GM12873 (cell line): Measurements from ENCODE around the gene DET1.

Source experiments
- TF ChIP-seq, protein P1 (sequence below): IDR thresholded peaks from 2 replicates; pipeline ENCODE4 v1.5.1; 2012; ENCODE audit warnings: low read depth, mild to moderate bottlenecking, moderate library complexity, low read length, control low read depth; ENCODE audit not compliant: insufficient read depth; ENCODE audit errors: missing control alignments

Gene DET1

GRCh38 chr15:88472225-88472624 is 74.3 kb downstream of the DET1 start:
- TF ChIP-seq, protein P1, sequence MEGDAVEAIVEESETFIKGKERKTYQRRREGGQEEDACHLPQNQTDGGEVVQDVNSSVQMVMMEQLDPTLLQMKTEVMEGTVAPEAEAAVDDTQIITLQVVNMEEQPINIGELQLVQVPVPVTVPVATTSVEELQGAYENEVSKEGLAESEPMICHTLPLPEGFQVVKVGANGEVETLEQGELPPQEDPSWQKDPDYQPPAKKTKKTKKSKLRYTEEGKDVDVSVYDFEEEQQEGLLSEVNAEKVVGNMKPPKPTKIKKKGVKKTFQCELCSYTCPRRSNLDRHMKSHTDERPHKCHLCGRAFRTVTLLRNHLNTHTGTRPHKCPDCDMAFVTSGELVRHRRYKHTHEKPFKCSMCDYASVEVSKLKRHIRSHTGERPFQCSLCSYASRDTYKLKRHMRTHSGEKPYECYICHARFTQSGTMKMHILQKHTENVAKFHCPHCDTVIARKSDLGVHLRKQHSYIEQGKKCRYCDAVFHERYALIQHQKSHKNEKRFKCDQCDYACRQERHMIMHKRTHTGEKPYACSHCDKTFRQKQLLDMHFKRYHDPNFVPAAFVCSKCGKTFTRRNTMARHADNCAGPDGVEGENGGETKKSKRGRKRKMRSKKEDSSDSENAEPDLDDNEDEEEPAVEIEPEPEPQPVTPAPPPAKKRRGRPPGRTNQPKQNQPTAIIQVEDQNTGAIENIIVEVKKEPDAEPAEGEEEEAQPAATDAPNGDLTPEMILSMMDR: no peak

- TF ChIP-seq, protein P1: peak; percentile 26
Measured at GRCh38 chr15:88470625-88471372, 75.7 kb downstream of the DET1 start.

DNA sequence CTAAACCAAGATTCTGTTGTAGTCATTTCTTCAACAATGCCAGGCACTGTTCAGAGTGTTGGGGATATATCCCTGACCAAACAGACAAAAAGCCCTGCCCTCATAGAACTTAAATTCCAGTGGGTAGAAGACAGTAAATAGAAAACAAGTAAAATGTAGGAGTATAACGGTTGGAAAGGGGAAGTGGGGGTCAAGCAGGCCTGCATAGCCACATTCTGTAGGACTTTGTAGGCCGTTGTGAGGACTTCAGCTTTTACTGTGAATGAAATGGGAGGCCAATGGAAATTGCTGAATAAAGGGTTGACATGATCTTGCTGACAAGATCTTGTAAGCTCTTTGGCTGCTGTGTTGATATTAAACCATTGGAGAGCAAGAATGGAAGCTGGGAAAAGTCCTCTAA is 77.2 kb downstream of the DET1 start:
- TF ChIP-seq, protein P1: no peak

DNA sequence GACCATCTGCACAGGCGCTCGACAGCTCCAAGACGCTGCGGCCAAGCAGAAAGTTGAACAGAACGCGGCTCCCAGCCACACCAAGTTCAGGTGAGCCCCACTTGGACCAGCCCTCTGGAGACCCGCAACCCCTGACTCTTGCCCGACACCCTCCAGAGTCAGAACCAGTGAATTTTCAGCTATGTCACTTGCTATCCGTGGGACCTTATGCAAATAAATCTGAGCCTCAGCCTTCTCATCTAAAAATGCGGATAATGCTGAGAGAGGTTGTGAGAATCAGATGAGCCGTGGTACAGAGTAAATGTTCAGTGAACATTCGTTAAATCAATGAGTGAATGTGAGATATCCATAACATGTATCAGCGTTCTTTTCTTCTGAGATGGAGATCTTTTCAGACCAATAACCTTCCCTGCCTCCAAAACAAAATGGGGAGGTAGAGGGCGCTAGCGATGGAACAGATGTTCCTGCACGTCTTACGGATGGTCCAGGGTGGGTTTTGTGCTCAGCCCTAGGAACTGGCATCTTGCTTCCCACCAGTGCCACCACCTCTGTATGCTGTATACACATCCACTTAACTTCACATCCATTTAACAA is 78.4 kb downstream of the DET1 start:
- TF ChIP-seq, protein P1: peak; percentile 44

DNA sequence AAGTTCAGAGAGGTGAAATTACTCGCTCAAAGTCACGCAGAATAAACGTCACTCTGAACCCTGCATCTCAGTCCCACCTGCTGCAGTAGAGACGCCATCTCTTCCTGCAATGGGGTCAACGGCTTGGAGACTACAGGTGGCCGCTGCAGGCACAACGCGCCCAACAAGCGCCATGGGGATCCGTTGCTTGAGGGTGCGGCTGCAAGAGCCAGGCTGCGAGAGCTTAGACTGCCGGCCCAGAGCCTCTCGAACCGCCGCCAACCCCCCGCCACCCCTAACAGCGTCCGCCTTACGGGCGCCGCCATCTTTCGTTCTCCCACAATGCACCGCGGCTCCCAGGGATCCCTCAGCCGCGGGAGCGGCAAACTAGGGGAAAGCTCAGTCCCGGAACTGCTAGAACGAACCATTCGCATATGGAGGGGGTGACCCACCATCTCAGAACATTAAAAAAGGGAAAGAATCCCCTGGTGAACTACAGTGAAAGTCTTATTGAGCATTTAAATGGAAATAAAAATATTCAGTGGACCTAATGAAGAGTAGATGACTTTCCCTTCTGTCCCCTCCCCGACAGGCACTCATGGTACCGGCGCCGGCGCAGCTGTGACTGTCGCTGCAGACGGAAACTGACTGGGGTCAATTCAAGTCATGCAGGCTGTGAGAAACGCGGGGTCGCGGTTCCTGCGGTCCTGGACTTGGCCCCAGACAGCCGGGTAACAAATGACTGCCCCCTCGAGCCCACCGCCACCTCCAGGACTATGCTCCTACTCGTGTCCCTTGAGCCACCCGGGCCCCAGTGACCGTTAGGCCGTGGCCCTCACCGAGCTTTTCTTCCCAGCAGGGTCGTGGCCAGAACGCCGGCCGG is 79.2 kb downstream of the DET1 start, which contains the start of the genes MRPL46 and MRPS11:
TSS of gene MRPL46 (minus strand) at position 316 of the 862 bp plus-strand sequence. CDS start at position 305, 11 bp downstream.
TSS of gene MRPS11 (plus strand) at position 636 of the 862 bp plus-strand sequence. CDS start at position 646, 10 bp downstream.
- TF ChIP-seq, protein P1: no peak

- TF ChIP-seq, protein P1: no peak
Measured at GRCh38 chr15:88465633-88466224, 80.8 kb downstream of the DET1 start.
